ENCODE measurements around the gene PSIP1. TPM values are rescaled to one million over a fixed set of nuclear protein-coding genes. Genes with fewer than 3 reads are reported as not detected.

The PSIP1 gene
- total RNA-seq, 1 experiment from 2014 or later = 99.1 TPM

DNA sequence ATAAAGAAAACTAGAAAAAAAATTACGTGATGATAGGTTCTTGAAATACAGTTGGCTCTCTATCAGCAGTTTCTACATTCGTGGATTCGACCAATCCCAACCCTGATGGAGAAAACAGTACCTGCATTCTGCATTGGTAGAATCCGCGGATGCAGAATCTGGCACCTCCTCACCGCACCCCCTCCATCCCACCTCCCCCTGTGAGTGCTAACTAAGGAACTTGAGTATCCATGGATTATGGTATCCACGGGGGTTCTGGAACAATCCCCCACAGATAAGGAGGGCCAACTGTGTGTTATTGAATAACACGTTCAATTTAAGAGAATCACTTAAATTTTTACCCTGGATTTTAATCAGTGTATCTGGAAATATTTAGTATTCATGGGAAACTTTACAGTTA, 10.5 kb upstream of the PSIP1 start:
- H3K9ac ChIP-seq (ENCODE audit: low read length) = no peak overlapping the region
- no peaks in the 10 kb centered on the region for H3K4me1 ChIP-seq (ENCODE audit: control insufficient read depth in 1 of 2, insufficient read depth in 2 of 2, low read length in 2 of 2)
- H3K9me2 ChIP-seq (ENCODE audit: insufficient read depth) = no peaks in the 10 kb centered on the region
- BruUV-seq (replicated peaks) = no TSS peak
- RAD21 ChIA-PET (ENCODE audit: low non-redundant PET in 1 of 2, low total read pairs in 2 of 2, uncharacterized antibody in 2 of 2, unreplicated experiment in 2 of 2) = no interaction called here
- no peaks in the 10 kb centered on the region; the same call in 1 of the 2 replicates for H4K20me1 ChIP-seq (ENCODE audit: insufficient read depth)
- no peaks in the 10 kb centered on the region for H3K27me3 ChIP-seq (ENCODE audit: insufficient read depth, low read length)
- no peak for ATAC-seq
- H3K4me2 ChIP-seq (ENCODE audit: low read length) = no peak overlapping the region
- no peak overlapping the region for H2AFZ ChIP-seq (ENCODE audit: low read depth, low read length, poor library complexity, severe bottlenecking)
- intact Hi-C loops (cut with micrococcal nuclease) = no loop called here
- no peak for TF ChIP-seq POLR2AphosphoS5 (IDR thresholded peaks at IDR 0.05; ENCODE audit: low read depth, low read length)
- TF ChIP-seq FOSL1 (IDR thresholded peaks at IDR 0.05; ENCODE audit: low read depth) = no peak
- no peak for TF ChIP-seq CTCF (IDR thresholded peaks at IDR 0.05 in 2 of 3, conservative IDR thresholded peaks at IDR 0.05 in 1 of 3; ENCODE audit: borderline replicate concordance in 1 of 3, insufficient read depth in 1 of 3, low read depth in 2 of 3, low read length in 2 of 3)
- no peak for TF ChIP-seq RAD21 (IDR thresholded peaks at IDR 0.05; ENCODE audit: low read depth)
- no peak for TF ChIP-seq ATF3 (IDR thresholded peaks at IDR 0.05)
- TF ChIP-seq SIN3A (IDR thresholded peaks at IDR 0.05; ENCODE audit: low read depth) = no peak
- no peak for TF ChIP-seq CBX3 (IDR thresholded peaks at IDR 0.05; ENCODE audit: low read depth)
- no peak for TF ChIP-seq MAX (IDR thresholded peaks at IDR 0.05)
- no peak for TF ChIP-seq ZFX (IDR thresholded peaks at IDR 0.05)
- no peak for TF ChIP-seq YY1 (IDR thresholded peaks at IDR 0.05; ENCODE audit: extremely low read depth, insufficient replicate concordance, low read depth, low read length)
- no peak for TF ChIP-seq TCF7L2 (IDR thresholded peaks at IDR 0.05; ENCODE audit: borderline replicate concordance, extremely low read depth, insufficient read depth, insufficient read length)
- no peak for TF ChIP-seq SRF (IDR thresholded peaks at IDR 0.05; ENCODE audit: low read depth)
- TF ChIP-seq REST (IDR thresholded peaks at IDR 0.05; ENCODE audit: low read depth) = no peak
- no peak for TF ChIP-seq EZH2 (IDR thresholded peaks at IDR 0.05)
- TF ChIP-seq ELF1 (IDR thresholded peaks at IDR 0.05; ENCODE audit: borderline replicate concordance, low read depth) = no peak
- no peak for TF ChIP-seq EGR1 (IDR thresholded peaks at IDR 0.05; ENCODE audit: low read depth)
- POLR2A ChIA-PET = no interaction called here
- no peak overlapping the region for H3K27ac ChIP-seq (ENCODE audit: low read depth, low read length)
- no peak overlapping the region for H3K4me3 ChIP-seq (replicated peaks in 1 of 2; ENCODE audit: low read depth in 1 of 2, low read length in 2 of 2)
- no peaks in the 10 kb centered on the region for H3K36me3 ChIP-seq (ENCODE audit: control insufficient read depth in 1 of 2, insufficient read depth in 2 of 2, low read length in 2 of 2)
- H3K9me3 ChIP-seq (ENCODE audit: control insufficient read depth in 1 of 2, insufficient read depth in 1 of 2, low read depth in 1 of 2, low read length in 2 of 2) = no peaks in the 10 kb centered on the region
- no peak for DNase-seq (ENCODE audit: low read depth, low spot score)
- CTCF ChIA-PET = no interaction called here
- H3K79me2 ChIP-seq (ENCODE audit: insufficient read depth, low read length) = no peaks in the 10 kb centered on the region
